Heart left ventricle (tissue), 16 donors: ENCODE results near the gene COLEC12. TPM values are rescaled to one million over a fixed set of nuclear protein-coding genes. Genes with fewer than 3 reads are reported as not detected.

Source experiments
- ATAC-seq, 4 donors: fragments of 200-7000 bp; cut with Tn5 transposase; one replicate each; pipeline ENCODE4 v1.9.1; 2020 to 2022; ENCODE audit warnings: moderate library complexity in 4 of 4, mild to moderate bottlenecking in 3 of 4, moderate number of reproducible peaks in 1 of 4
- DNase-seq, 5 donors: peaks; one replicate each; pipeline ENCODE4 v3.0.0-alpha.2; 2020
- H3K27ac ChIP-seq, 12 donors: fragments of 200-600 bp; sonication (generic) in 4 of 12; one replicate each; pipeline versions ENCODE4 v1.5.0 to v1.8.0; 2016 to 2022; ENCODE audit warnings: mild to moderate bottlenecking in 2 of 12
- H3K27me3 ChIP-seq, 9 donors: fragments of 200-600 bp; sonication (generic) in 2 of 9; one replicate each; pipeline versions ENCODE4 v1.5.1 to v1.8.0; 2016 to 2022; ENCODE audit warnings: mild to moderate bottlenecking in 3 of 9
- H3K36me3 ChIP-seq, 9 donors: fragments of 200-600 bp; sonication (generic) in 2 of 9; one replicate each; pipeline versions ENCODE4 v1.5.0 to v1.8.0; 2018 to 2022; ENCODE audit warnings: mild to moderate bottlenecking in 2 of 9
- H3K4me1 ChIP-seq, 12 donors: fragments of 200-600 bp; sonication (generic) in 4 of 12; one replicate each; pipeline versions ENCODE4 v1.5.0 to v1.8.0; 2016 to 2022; ENCODE audit warnings: mild to moderate bottlenecking in 3 of 12
- H3K4me3 ChIP-seq, 12 donors: fragments of 200-600 bp; sonication (generic) in 4 of 12; one replicate each; pipeline versions ENCODE4 v1.5.0 to v1.8.0; 2017 to 2022; ENCODE audit warnings: mild to moderate bottlenecking in 9 of 12, moderate library complexity in 4 of 12
- H3K9me3 ChIP-seq, 12 donors: fragments of 200-600 bp; sonication (generic) in 4 of 12; one replicate each; pipeline versions ENCODE4 v1.5.0 to v1.8.0; 2016 to 2022; ENCODE audit warnings: mild to moderate bottlenecking in 1 of 12
- CTCF ChIP-seq, 12 donors: fragments of 200-600 bp; sonication (generic) in 4 of 12; IDR thresholded peaks; one replicate each; pipeline versions ENCODE4 v1.5.0 to v1.8.0; 2018 to 2022; ENCODE audit warnings: antibody characterized with exemption in 12 of 12, mild to moderate bottlenecking in 5 of 12
- POLR2A ChIP-seq, 2 donors: fragments of 450-650 bp; IDR thresholded peaks; one replicate each; pipeline ENCODE4 v1.6.1; 2017; ENCODE audit warnings: antibody characterized with exemption in 2 of 2, mild to moderate bottlenecking in 2 of 2, moderate library complexity in 2 of 2
- WGBS, 4 donors: extraction: QIAGEN DNeasy Blood & Tissue Kit in 2 of 4; methylation state at CpG; one replicate each; pipeline versions ENCODE4 v1.1.5 to v1.1.7; 2013 to 2018; 5-methylcytosine and 5-hydroxymethylcytosine counted together
- intact Hi-C, 10 donors: fragments of 100-400 bp; cut with DNase I; formaldehyde crosslinking; loops; one replicate each; pipeline versions ENCODE4 v1.11.1 to v1.14.2; 2022
- polyA plus RNA-seq, 2 donors: library from polyadenylated mRNA; stranded (reverse); fragments of 200-250 nt; gene quantifications; one replicate each; pipeline ENCODE4 v1.2.3, GENCODE V29; 2013
- total RNA-seq, 9 donors: library from RNA; depleted of rRNA in 2 of 9; stranded (reverse); fragments of >200 nt in 2 of 9; fragmentation: NEBNext Ultra II Directional in 3 of 9; extraction: Animal tissue kit (Norgen Biotek cat#: 25700) in 3 of 9; gene quantifications; one replicate each; pipeline versions ENCODE4 v1.1.0 to v1.2.4, GENCODE V29; 2016 to 2023
- donor health status: ischemic (EF 13 %, LVEDD 7.1; RV severe dilation, severe dysfunction).
- donor health status: healthy with polysubstance abuse.
- donor health status: DM: no; HTN: yes; CAD: no.
- donor health status: DM: no; HTN: no; CAD: no.
- donor health status: ischemic (EF 25% LVEDD 6.9; RV normal size, moderate dysfunction).
- donor health status: ischemic (EF 25% LVEDD 5.7; RV mildly dilated, moderate dysfunction).
- donor health status: healthy.
- donor health status: DM: yes; HTN: yes; CAD: no.
- donor health status: ischemic (EF 35%, LVEDD 5.7; RV mildly dilated, moderate dysfunction).
- donor health status: nonischemic (EF 11% LVEDD 7.7; RV severe dilation, severe dysfunction).
- donor health status: DM: yes; HTN: yes; CAD: no.
- donor health status: PGD.
- donor health status: ischemic (EF 29% LVEDD 5.4; RV normal size, mild dysfunction).
- donor health status: nonischemic (EF 23%, LVEDD 6.1; RV moderate dilation, normal function).

Gene COLEC12
- total and polyA plus RNA-seq, 11 donors, result 2.2 to 35.9 (median 7.9) TPM

GRCh38 chr18:274313-274712 lies 226.2 kb downstream of the COLEC12 start:
- Histone ChIP-seq H3K9me3 (peaks cover 0 to 16% (median 3%) of the 10 kb centered on the region in 12 donors), H3K4me3 (no peak overlapping the region), H3K4me1 (peaks cover 0 to 5% (median under 1%) of the 10 kb centered on the region in 12 donors), H3K36me3 (no peaks in the 10 kb centered on the region), H3K27me3 (no peaks in the 10 kb centered on the region), H3K27ac (no peak overlapping the region)
- TF ChIP-seq POLR2A (IDR thresholded peaks at IDR 0.05) (no peak), CTCF (IDR thresholded peaks at IDR 0.05) (no peak)
- WGBS, 4 donors, result 84 to 88% (median 86%) methylated on average over 8 of the region's 8 CpGs
- DNase-seq (no peak), ATAC-seq (no peak)
- intact Hi-C loops, result loop anchor here in 1 of 10 donors (5.0 kb wide), 1 partner anchor 328 kb away; no protein-coding TSS in a partner anchor

GRCh38 chr18:273525-273924 lies 227.0 kb downstream of the COLEC12 start:
- H3K27me3 ChIP-seq, result no peaks in the 10 kb centered on the region
- peaks cover 0 to 8% (median under 1%) of the 10 kb centered on the region in 12 donors for H3K9me3 ChIP-seq
- ATAC-seq (no peak), DNase-seq (no peak)
- intact Hi-C loops, result loop anchor here in 1 of 10 donors (5.0 kb wide), 1 partner anchor 329 kb away; no protein-coding TSS in a partner anchor
- H3K4me1 ChIP-seq, result peaks cover 0 to 12% (median 8%) of the 10 kb centered on the region in 12 donors
- no peaks in the 10 kb centered on the region for H3K36me3 ChIP-seq
- 92 to 97% (median 97%) methylated on average over 3 of the region's 3 CpGs for WGBS, 4 donors
- TF ChIP-seq POLR2A (IDR thresholded peaks at IDR 0.05) (no peak), CTCF (IDR thresholded peaks at IDR 0.05) (no peak)
- no peak overlapping the region for H3K4me3 ChIP-seq
- no peak overlapping the region for H3K27ac ChIP-seq

GRCh38 chr18:272650-273049 lies 227.9 kb downstream of the COLEC12 start:
- Histone ChIP-seq H3K4me3 (no peak overlapping the region), H3K9me3 (no peaks in the 10 kb centered on the region), H3K4me1 (peaks cover 0 to 12% (median 9%) of the 10 kb centered on the region in 12 donors), H3K27me3 (no peaks in the 10 kb centered on the region), H3K36me3 (no peaks in the 10 kb centered on the region), H3K27ac (no peak overlapping the region)
- ATAC-seq (no peak), DNase-seq (no peak)
- TF ChIP-seq CTCF (IDR thresholded peaks at IDR 0.05) (no peak), POLR2A (IDR thresholded peaks at IDR 0.05) (no peak)
- intact Hi-C loops, result loop anchor here in 1 of 10 donors (5.0 kb wide), 1 partner anchor 330 kb away; no protein-coding TSS in a partner anchor
- 88 to 97% (median 90%) methylated on average over 2 of the region's 2 CpGs for WGBS, 4 donors

GRCh38 chr18:269480-270095 lies 230.9 kb downstream of the COLEC12 start:
- no peak for DNase-seq
- peaks cover 0 to 9% (median 7%) of the 10 kb centered on the region in 9 donors for H3K36me3 ChIP-seq
- intact Hi-C loops, result loop anchor here in 4 of 10 donors (5.0 kb wide), 2 partner anchors 112 to 333 kb away; partner anchors contain the start of gene USP14 (in 3 of the 4)
- ATAC-seq, result no peak
- H3K4me1 ChIP-seq, result peaks cover 0 to 24% (median 16%) of the 10 kb centered on the region in 12 donors
- no peak overlapping the region for H3K27ac ChIP-seq
- H3K4me3 ChIP-seq, result no peak overlapping the region
- 84 to 86% (median 85%) methylated on average over 6 of the region's 6 CpGs for WGBS, 4 donors
- H3K9me3 ChIP-seq, result no peaks in the 10 kb centered on the region
- H3K27me3 ChIP-seq, result no peaks in the 10 kb centered on the region
- TF ChIP-seq CTCF (IDR thresholded peaks at IDR 0.05), result no peak
- no peak for TF ChIP-seq POLR2A (IDR thresholded peaks at IDR 0.05)
